GM19455 (cell line): ENCODE measurements around the gene ACSF3.

Experiments
- ATAC-seq: cut with Tn5 transposase; IDR thresholded peaks from one replicate; pipeline ENCODE4 v1.9.1; 2021; ENCODE audit not compliant: unreplicated experiment

ACSF3 gene

DNA sequence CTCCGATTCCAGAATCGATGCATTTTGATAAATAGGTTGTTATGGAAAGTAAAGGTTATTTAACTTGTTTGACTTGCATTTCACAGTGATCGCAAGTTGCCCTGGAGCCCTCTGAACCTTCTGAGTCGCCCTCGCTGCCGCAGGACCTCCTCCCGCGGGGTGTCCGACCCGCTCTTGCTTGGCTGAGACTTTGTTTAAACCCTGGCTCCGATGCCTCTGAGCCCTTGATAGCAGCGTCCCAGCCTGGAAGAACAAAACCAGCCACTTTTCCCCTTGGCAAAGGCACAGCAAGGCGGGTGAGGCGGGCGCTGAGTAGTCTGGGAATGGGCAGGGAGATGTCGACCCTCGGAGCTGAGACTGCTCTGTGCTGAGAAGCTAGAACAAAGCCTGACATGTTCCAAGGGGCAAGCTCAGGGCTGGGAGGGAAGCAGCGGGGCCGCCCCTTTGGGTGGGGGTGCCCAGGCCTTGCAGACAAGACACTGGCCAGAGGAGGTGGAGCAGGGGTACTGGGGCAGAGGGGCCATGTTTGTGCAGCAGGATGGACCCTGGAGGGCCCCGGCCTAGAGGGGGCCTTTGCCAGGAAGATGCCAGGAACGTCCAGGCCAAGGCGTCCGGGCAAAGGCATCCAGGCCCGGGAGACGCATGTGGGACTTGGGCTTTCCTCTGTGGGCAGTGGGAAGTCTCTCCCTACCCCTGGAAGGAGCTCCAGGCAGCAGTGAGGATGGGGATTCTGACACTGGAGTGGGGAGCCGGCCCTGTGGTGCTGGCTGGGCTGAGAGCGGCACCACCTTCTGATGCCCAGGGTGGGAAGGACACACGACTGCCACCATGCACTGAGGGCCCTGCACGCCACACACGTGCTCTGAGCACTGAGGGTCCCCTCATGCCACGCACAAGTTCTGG is 47.6 kb downstream of the ACSF3 start:
- no peak for ATAC-seq

DNA sequence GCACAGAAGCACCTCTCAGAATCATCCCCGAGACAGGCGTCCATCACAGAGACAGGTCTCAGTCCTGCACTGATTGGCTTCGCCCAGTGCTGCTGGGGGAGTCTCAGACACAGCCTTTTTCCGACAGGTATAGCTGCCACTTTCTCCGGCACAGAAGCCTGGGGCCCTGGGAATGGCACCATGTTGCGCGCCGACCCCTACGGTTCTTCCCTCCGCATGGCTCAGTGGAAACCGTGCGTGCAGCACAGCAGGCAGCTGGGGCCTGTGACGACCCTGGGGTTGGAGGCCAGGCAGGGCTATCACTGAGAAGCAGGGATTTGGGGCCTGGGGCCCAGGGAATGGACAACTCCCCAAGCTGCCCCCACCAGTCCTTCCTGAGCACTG is 48.2 kb downstream of the ACSF3 start:
- no peak for ATAC-seq

DNA sequence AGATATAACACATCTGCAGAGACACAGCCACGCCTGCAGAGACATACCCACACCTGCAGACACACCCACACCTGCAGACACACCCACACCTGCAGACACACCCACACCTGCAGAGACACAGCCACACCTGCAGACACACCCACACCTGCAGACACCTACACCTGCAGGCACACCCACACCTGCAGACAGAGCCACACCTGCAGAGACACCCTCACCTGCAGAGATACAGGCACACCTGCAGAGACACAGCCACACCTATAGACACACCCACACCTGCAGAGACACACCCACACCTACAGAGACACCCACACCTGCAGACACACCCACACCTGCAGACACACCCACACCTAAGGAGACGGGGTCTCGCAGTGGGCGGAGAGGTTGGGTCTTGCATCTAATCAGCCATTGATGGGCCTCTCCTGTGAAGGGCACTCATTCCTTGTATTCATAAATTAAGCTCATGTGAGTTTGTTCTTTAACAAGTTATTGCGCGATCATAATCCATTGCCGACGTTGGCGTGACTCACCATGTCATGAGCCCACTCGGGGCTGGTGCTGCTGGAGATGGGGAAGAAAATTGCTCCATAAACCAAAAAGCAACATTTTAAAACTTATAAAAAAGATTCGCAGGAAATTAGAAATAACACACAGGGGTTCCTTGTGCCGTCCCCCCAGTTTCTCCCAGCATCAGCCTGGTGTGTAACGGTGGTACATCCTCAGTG is 49.0 kb downstream of the ACSF3 start:
- no peak for ATAC-seq

DNA sequence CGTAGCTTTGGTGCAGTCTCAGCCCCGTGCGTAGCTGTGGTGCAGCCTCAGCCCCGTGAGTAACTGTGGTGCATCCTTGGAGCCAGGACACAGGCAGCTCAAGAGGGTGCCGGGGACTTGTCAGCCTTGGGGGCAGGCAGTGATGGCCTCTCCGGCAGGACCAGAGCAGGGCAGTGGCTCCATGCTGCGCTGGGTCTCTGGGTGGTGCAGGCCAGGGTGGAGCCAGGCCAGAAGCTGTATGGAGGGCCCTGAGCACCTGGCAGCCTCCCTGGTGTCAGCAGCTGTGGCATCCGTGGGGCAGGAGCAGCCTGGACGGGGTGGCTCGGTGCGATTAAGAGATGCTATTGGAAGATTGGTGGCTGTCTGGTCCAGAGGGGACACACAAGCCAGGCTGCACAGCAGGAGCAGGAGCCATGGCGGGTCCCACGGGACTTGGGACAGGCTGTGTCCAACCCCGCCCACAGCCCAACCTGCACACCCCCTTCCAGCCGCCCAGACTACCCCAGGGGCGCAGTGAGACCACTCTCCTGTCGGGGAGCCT is 49.6 kb downstream of the ACSF3 start:
- no peak for ATAC-seq

DNA sequence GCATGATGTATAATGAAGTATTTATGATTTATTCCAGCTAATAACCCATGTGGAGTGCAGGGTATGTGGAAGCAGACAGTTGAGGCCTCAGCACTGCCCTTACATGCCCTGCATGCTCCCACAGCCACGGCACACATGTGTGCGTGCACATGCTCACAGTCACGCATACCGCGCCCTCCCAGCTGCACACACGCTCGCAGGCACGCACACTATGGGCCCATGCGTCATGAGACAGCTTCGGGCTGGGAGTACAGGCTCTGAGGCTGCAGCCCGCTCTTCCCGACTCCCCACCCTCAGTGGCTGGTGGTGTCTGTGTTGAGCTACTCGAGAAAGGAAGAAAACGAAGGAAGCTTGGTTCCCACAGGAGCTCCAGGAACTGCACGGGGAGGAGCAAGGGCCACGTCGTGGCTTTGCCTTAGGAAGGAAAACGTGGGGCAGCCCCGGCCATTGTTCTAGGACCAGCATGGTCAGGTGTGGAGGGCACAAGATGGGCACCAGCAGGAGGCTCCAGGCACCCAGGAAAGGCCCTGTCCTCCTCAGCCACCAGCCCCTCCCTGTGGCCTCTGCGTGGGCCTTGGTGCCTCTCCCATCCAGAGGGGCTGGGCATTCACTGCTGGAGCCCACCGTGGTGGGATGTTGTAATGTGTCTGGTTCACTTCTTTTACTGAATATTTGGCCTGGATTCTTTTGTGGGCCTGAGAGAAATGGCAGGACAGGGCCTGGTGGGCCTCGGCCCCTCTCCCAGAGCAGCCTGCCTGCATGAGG is 50.4 kb downstream of the ACSF3 start:
- no peak for ATAC-seq

DNA sequence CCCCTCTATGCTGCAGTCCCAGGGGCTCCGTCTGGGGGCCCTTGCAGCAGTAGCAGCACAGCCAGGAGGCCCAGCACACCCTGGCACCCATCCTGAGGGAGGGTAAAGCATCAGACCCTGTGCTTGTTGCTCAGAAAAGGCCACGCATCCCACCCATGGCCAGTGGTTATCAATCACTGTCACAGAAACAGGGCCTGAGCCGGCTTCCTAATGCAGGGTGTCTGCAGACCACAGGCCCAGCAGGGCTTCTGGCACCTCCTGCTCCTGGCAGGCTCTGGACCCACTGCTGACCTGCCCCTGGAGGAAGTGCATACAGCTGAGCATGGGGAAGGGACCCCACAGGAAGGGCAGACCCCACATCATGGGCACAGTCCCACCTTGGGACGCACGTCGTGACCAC is 51.0 kb downstream of the ACSF3 start:
- no peak for ATAC-seq

DNA sequence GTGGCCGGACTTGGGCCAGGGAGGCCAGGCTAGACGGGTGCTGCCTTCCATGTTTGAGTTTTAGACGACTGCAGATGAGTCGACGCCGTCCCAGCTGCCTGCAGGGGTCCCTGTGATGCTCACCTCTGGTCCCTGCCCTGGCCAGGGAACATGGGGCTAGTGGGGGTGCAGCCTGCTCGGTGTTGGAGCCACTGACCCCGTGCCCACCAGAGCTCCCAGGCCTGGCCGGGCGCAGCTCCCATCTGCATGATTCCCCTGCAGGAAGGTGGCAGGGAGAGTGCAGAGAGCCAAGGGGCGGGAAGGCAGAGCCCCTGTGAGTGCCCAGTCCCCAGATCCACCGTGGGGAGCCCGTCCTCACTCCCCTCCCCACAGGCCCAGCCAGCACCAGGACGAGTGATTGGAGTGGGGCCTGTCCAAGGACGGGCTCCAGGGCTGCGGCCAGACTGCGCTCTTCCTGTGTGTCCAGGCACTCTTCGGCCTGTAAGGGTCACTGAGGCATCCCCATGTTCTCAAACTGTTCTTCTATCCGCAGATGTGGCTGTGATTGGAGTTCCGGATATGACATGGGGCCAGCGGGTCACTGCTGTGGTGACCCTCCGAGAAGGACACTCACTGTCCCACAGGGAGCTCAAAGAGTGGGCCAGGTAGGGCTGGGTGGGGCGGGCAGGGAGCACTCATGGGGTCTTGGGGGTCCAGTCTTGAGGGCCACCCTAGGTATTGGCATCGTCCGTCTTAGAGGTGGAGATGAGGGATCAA is 51.9 kb downstream of the ACSF3 start:
- no peak for ATAC-seq

DNA sequence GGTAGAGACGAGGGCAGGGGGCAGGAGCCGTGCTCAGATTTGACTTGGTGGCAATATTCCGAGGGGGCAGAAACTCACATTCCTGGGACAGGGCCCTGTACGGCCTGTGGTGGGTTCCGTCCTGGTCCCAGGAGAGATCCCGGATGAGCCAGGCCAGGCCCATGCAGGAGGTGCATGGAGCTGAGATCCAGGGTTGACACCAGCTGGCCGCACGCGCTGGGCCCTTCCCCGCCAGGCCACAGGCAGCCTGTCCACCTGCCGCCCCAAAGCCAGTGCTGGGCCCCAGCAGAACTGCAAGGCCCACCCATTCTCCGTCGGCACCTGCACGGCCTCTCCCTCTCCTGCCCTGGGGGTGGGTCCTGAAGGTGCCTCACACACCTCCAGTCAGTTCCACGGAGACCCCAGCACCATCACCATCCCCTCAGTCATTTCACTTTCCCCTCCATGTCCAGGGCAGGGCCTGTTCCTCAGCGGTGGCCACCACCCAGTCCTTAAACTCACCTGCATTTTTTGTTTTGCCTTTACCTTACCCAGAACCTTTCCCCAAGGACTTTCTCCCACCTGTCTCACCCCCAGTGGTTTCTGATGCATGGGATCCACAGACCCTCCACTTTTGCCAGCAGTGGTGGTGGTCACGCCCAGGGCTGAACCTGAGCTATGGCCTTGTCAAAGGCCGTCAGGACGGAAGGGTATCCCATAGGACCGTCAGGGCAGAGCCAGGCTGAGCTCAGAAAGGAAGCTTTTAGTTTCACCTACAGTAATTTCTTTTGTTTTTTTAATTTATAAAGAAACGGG is 52.8 kb downstream of the ACSF3 start:
- no peak for ATAC-seq

DNA sequence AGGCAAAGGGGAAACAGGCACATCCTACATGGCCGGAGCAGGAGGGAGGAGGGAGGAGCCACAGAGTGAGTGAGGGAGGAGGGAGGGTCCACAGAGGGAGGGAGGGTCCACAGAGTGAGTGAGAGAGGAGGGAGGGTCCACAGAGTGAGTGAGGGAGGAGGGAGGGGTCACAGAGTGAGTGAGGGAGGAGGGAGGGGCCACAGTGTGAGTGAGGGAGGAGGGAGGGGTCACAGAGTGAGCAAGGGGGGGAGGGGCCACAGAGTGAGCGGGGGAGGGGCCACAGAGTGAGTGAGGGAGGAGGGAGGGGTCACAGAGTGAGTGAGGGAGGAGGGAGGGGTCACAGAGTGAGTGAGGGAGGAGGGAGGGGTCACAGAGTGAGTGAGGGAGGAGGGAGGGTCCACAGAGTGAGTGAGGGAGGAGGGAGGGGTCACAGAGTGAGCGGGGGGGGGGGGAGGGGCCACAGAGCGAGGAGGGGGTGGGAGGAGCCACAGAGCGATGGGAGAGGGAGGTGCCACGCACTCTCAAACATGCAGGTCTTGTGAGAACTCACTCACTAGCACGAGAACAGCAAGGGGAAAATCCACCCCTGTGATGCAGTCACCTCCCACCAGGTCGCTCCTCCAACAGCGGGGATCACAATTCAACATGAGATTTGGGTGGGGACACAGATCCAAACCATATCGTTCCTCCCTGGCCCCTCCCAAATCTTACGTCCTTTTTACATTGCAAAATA is 53.6 kb downstream of the ACSF3 start:
- ATAC-seq, result no peak

DNA sequence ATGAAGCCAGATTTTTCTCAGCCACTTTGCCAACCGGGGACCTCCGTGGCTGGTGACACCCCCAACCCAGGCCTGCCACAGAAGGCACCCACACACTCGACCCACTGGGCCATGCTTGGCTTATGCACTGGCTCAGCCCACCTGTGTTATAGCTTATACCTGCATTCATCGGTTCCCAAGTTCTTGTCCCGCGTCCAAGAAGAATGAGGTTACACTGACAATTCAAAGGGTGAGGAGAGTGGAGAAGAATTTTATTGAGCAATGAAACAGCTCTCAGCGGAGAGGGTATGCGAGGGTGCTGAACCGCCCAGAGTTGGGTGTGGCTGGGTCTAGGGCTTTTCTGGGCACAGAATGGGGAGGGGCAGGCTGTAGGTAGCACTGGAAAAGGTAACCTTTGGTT is 55.7 kb downstream of the ACSF3 start:
- ATAC-seq, result no peak

DNA sequence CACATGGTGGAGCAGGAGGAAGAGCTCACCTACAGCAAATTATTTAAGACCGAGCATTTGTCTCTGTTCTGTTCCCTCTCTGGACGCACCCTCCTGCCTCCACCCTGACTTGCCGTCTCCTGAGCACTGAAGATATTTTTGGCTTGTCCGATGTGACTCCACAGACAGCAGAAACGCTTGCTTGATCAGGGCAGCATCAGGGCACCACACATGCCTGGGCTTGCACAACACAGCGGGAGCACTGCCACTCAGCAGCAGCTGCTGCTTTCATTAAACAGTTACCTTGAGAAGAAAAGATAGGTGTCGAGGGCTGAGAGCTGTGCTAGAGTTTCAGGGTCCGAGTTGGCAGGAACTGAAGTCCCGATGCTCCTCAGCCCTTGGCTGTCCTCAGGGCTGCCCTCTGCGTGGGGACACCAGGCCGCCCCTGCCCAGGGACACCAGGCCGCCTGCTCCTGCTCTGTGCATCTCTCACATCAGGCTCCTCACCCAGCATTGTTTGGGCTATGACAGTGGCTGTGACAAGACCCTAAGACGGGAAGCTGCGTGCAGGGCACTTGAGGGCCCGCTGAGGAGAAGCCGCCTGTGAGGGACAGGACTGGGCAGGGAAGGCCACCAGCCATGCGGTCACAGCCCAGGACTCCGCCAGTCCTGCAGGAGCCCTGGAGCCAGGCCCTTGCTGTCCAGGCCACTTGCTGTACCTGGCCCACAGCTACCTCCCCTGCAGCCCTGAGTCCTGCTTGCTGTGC is 56.6 kb downstream of the ACSF3 start:
- ATAC-seq, result no peak

DNA sequence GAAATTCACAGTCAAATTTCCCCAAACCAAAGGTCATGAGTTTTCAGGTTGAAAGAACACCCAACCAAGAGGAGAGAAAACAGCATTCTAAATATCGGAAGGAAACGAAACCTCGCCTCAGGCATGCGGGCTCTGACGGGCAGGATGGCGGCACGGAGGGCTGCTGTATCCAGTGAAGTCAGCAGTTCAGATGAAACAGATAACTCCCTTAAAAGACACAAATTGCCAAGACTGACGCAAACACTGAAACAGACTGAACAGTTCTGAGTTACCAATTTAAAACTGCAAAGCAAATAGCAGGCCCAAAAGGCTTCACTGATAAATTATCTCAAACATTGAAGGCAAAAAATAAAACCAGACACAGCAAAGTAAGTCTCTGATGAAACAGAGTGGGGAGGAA is 57.3 kb downstream of the ACSF3 start:
- no peak for ATAC-seq

DNA sequence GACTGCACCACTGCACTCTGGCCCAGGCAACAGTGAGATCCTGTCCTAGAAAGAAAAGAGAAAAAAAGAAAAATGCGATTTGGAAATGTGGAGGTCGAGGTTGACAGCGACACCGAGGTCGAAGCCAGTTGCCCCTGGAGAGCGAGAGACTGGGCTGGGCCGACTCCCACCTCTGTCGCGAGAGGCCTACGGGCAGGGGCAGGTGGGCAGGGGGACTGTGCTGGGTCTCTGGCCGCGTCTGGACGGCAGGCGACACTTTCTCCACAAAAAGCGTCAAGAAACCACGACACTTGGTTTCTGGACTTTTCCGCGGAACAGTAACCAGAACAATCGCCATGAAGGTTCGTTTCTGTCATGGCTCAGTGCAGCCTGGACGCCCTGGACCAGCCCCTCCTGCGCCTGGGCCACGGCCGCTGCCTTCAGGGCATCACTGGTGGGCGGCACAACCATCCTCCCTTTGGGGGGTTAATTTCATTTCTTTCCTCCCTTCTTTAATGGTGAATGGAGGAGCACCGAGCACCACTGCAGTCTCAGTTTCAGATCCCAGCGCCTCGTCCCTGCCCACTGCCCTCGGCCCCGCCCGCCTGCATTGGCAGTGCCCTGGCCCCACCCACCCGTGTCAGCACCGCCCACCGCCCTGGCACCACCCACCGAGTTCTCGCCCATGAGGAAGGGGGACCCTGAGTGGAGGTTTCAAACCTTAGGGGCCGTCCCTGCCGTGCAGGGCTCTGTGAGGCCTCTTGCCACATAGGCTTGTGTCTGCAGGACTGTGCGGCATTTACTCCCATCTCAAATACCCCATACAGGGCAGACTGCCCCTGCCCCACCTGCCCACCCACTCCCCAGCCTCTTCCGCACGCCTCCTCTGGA is 59.4 kb downstream of the ACSF3 start:
- no peak for ATAC-seq

DNA sequence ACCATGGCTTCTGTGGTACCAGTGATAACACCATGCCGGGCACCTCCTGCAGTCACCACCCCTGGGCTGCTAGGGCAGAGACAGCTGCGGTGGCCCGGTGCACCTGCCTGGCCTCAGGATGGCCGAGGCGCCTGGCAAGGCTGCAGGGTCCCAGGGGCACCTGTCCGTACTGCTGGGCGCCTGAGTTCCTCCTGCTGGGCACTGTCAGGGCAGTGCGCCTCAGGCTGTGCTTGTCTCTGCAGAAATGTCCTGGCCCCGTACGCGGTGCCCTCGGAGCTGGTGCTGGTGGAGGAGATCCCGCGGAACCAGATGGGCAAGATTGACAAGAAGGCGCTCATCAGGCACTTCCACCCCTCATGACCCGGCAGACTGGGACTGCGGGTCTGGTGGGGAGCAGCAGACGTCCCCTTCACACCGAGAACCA is 60.2 kb downstream of the ACSF3 start:
- no peak for ATAC-seq

DNA sequence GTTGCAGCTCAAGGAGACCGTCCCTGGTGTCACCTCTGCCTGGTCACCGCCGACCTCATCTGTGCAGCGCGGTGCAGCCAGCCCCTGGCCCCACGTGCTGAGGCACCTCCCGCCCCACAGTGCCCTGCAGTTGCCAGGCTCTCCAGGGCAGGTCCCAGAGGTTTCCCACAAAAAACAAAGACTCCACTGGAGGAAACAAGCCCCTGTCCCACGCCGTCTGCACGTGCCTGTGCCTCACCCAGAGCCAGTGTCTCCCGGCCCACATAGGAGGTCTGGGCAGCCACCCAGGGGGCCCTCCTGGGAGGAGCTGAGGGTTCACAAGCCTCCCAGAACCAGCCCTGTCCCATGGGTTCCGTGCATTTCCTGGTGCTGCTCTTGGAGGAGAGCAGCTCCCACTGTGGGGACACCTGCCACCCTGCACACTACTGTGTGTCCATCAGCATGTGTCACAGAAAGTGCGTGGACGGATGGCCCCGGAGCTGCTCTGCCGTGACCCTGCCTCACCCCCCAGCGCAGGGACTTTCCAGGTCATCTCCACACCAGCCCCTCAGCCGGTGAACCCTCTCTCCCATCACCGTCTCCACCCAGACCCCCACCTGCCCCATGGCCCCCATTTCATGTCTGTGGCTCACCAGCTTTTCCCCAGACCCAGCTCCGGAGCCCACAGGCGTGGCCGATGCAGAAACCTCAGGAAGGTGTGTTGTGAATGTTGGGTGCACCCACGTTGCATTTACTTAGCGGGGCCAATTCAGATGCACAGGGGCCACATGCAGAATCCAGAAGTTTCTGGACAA is 60.9 kb downstream of the ACSF3 start:
- ATAC-seq, result no peak

DNA sequence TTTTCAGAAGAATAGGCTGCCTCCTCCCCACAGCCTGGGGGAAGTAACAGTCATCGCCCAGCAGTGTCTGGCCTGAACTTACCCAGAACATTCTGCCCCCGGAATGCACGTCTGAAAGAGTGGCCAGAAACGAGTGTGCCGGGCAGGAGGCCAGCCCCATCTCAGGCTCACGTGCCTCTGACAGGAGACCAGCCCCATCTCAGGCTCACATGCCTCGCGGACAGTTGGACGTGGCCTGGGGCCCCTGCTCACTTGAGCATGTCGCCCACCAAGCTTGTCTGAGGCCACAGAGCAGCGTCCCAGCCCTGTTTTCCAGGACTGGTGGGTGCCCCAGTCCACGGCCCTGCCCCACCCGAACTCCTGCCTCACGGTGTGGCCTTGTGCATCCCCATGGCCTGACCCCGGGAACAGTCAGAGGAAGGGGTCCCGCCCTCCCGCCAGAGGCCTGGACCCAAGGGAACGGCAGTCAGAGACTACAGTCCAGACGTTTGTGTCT is 61.6 kb downstream of the ACSF3 start:
- ATAC-seq, result no peak
